ENCODE results near the gene DNAH14. TPM values are rescaled to one million over a fixed set of nuclear protein-coding genes. Genes with fewer than 3 reads are reported as not detected.

The DNAH14 gene
- polyA plus RNA-seq, 1 donor from 2014 or later = 24.9 TPM

DNA sequence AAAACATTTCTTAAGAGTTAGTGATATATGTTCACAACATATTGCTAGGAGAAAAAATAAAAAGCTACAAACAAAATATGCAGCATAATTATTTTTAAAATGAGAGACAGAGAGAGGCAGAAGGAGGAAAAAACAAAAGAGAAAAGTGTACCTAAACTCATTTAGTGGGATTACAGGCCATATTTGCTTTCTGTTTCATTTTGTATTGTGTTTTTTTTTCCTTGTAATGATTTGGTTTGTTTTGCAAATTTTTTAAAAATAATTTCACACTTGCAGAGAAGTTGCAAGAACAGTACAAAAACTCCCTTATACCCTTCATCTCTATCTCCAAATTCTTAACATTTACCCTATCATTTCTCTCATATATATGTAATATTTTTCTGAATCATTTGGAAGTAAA is 433.3 kb downstream of the DNAH14 start:
- no peak overlapping the region for H2AFZ ChIP-seq (ENCODE audit: low read depth, low read length)
- H3K27me3 ChIP-seq (ENCODE audit: insufficient read depth, low read depth, low read length) = no peaks in the 10 kb centered on the region
- H3K4me2 ChIP-seq (ENCODE audit: low read length) = no peak overlapping the region
- no peaks in the 10 kb centered on the region for H3F3A ChIP-seq (ENCODE audit: insufficient read depth, low read length, poor library complexity, severe bottlenecking)
- H3K36me3 ChIP-seq (ENCODE audit: insufficient read depth, low read length) = no peaks in the 10 kb centered on the region
- no peak overlapping the region for H3K4me3 ChIP-seq (ENCODE audit: low read length)
- no peaks in the 10 kb centered on the region for H3K9me3 ChIP-seq (ENCODE audit: low read length)
- no peak overlapping the region for H3K9ac ChIP-seq (ENCODE audit: low read length)
- no peaks in the 10 kb centered on the region for H3K79me2 ChIP-seq (replicated peaks; ENCODE audit: insufficient read depth, low read length)
- H4K20me1 ChIP-seq (ENCODE audit: insufficient read depth) = no peaks in the 10 kb centered on the region
- H3K27ac ChIP-seq (ENCODE audit: low read length) = no peak overlapping the region
- no peak for TF ChIP-seq RAD21 (conservative IDR thresholded peaks at IDR 0.05)
- no peak for TF ChIP-seq CTCF (IDR thresholded peaks at IDR 0.05; ENCODE audit: poor library complexity, severe bottlenecking)
- TF ChIP-seq EP300 (conservative IDR thresholded peaks at IDR 0.05; ENCODE audit: poor library complexity, severe bottlenecking) = no peak
- H3K9me2 ChIP-seq (ENCODE audit: insufficient read depth, low read length) = no peaks in the 10 kb centered on the region

DNA sequence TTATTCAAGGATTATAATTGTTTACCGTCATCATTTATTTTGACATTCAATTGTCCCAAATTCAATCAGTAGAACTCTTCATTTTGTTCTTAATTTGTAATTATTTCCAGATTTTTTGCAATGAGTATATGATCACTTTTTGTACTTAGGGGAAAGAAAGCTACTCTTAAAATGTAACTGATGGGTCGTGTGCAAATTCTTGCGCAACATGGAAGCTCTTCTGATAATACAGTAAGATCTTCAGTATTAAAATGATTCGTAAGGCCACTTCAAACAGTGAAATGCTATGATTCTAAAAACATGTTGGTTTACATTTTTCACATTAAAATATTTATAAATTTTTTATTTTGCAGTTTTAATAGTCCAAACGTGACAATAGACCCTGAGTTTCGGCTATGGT is 435.0 kb downstream of the DNAH14 start:
- no peaks in the 10 kb centered on the region for H3K79me2 ChIP-seq (replicated peaks; ENCODE audit: insufficient read depth, low read length)
- no peaks in the 10 kb centered on the region for H3K36me3 ChIP-seq (ENCODE audit: insufficient read depth, low read length)
- H3K27ac ChIP-seq (ENCODE audit: low read length) = no peak overlapping the region
- TF ChIP-seq REST (IDR thresholded peaks at IDR 0.05; ENCODE audit: borderline replicate concordance) (no peak), SMC3 (conservative IDR thresholded peaks at IDR 0.05; ENCODE audit: poor library complexity) (no peak), MXI1 (conservative IDR thresholded peaks at IDR 0.05; ENCODE audit: poor library complexity, severe bottlenecking) (no peak), CTCF (IDR thresholded peaks at IDR 0.05; ENCODE audit: poor library complexity, severe bottlenecking) (no peak), TAF1 (IDR thresholded peaks at IDR 0.05; ENCODE audit: low read depth) (no peak), EZH2 (IDR thresholded peaks at IDR 0.05; ENCODE audit: borderline replicate concordance, insufficient read depth, low read length, poor library complexity, severe bottlenecking) (no peak), RAD21 (conservative IDR thresholded peaks at IDR 0.05) (no peak), POLR2AphosphoS5 (IDR thresholded peaks at IDR 0.05) (no peak), EP300 (conservative IDR thresholded peaks at IDR 0.05; ENCODE audit: poor library complexity, severe bottlenecking) (no peak)
- no peaks in the 10 kb centered on the region for H3K27me3 ChIP-seq (ENCODE audit: insufficient read depth, low read depth, low read length)
- no peak overlapping the region for H2AFZ ChIP-seq (ENCODE audit: low read depth, low read length)
- H3K4me3 ChIP-seq (ENCODE audit: low read length) = no peak overlapping the region
- H3K9me3 ChIP-seq (ENCODE audit: low read length) = no peaks in the 10 kb centered on the region
- H3K9ac ChIP-seq (ENCODE audit: low read length) = no peak overlapping the region
- H3K9me2 ChIP-seq (ENCODE audit: insufficient read depth, low read length) = no peaks in the 10 kb centered on the region
- no peaks in the 10 kb centered on the region for H3F3A ChIP-seq (ENCODE audit: insufficient read depth, low read length, poor library complexity, severe bottlenecking)
- H4K20me1 ChIP-seq (ENCODE audit: insufficient read depth) = no peaks in the 10 kb centered on the region
- no peak overlapping the region for H3K4me2 ChIP-seq (ENCODE audit: low read length)
